Measurements from ENCODE around the gene PHF20.
"Not testable (repeated sequence)": the region's sequence is repeated elsewhere in the genome, so short reads cannot be mapped to it uniquely, and the experiment has no call there.

GRCh38 chr20:35723652-35724320 is 48.0 kb upstream of the PHF20 start:
- TF ChIP-seq POLR2AphosphoS5, CTCF, POLR2A, EP300 (IDR thresholded peaks at IDR 0.05): not testable (repeated sequence)

All from gastroesophageal sphincter (tissue), 3 donors.